Muscle layer of duodenum (tissue), 2 donors: Measurements from ENCODE around the gene NTHL1.

Experiments used
- H3K27ac ChIP-seq: one replicate; pipeline ENCODE4 v1.7.0; 2013; ENCODE audit warnings: mild to moderate bottlenecking, low read length
- H3K27me3 ChIP-seq: one replicate; pipeline ENCODE4 v1.7.0; 2013; ENCODE audit warnings: low read depth, mild to moderate bottlenecking, control low read depth, low read length
- H3K36me3 ChIP-seq, 2 donors: one replicate each; pipeline ENCODE4 v1.7.0; 2013; ENCODE audit warnings: low read length in 2 of 2, control low read depth in 1 of 2, mild to moderate bottlenecking in 1 of 2; ENCODE audit not compliant: insufficient read depth in 2 of 2, control insufficient read depth in 1 of 2
- H3K4me1 ChIP-seq, 2 donors: one replicate each; pipeline ENCODE4 v1.7.0; 2013; ENCODE audit warnings: low read length in 2 of 2, mild to moderate bottlenecking in 2 of 2, control low read depth in 1 of 2, moderate library complexity in 1 of 2; ENCODE audit not compliant: insufficient read depth in 2 of 2, control insufficient read depth in 1 of 2
- H3K4me3 ChIP-seq, 2 donors: one replicate each; pipeline ENCODE4 v1.7.0; 2013; ENCODE audit warnings: low read length in 2 of 2, low read depth in 1 of 2, mild to moderate bottlenecking in 1 of 2
- H3K9me3 ChIP-seq, 2 donors: one replicate each; pipeline ENCODE4 v1.7.0; 2013; ENCODE audit warnings: low read length in 2 of 2, control low read depth in 1 of 2, mild to moderate bottlenecking in 1 of 2; ENCODE audit not compliant: control insufficient read depth in 1 of 2
- donor health status: healthy.

Gene NTHL1

GRCh38 chr16:2089706-2090480 is 42.3 kb upstream of the NTHL1 start:
- Histone ChIP-seq H3K4me3 (no peak overlapping the region), H3K27ac (no peak overlapping the region), H3K36me3 (peaks cover 9 to 93% of the 10 kb centered on the region in 2 donors), H3K4me1 (peaks cover 0 to 17% of the 10 kb centered on the region in 2 donors), H3K27me3 (no peaks in the 10 kb centered on the region), H3K9me3 (no peaks in the 10 kb centered on the region)

GRCh38 chr16:2088759-2089358 is 41.2 kb upstream of the NTHL1 start:
- Histone ChIP-seq H3K4me1 (peaks cover 0 to 19% of the 10 kb centered on the region in 2 donors), H3K36me3 (peaks cover 0 to 89% of the 10 kb centered on the region in 2 donors), H3K27ac (no peak overlapping the region), H3K4me3 (no peak overlapping the region), H3K27me3 (no peaks in the 10 kb centered on the region), H3K9me3 (no peaks in the 10 kb centered on the region)

DNA sequence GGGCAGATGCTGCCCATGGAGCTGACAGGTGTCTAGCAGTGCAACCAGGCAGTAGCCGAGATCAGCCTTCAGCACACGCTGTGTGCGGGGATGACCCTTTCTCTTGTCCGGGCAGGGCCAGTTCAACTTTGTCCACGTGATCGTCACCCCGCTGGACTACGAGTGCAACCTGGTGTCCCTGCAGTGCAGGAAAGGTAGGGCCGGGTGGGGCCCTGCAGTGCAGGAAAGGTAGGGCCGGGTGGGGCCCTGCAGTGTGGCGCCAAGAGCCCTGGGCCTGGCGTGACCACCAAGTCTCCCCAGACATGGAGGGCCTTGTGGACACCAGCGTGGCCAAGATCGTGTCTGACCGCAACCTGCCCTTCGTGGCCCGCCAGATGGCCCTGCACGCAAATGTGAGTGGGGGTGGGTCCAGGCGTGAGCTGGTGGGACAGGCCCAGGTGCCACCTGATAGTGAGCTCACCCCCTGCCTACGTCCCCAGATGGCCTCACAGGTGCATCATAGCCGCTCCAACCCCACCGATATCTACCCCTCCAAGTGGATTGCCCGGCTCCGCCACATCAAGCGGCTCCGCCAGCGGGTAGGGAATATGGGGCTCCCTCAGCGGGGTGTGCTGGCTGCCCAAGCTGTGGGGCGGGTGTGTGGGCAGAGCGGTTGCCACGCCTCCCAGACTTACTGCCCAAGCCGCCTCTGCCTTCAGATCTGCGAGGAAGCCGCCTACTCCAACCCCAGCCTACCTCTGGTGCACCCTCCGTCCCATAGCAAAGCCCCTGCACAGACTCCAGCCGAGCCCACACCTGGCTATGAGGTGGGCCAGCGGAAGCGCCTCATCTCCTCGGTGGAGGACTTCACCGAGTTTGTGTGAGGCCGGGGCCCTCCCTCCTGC is 40.4 kb upstream of the NTHL1 start:
- Histone ChIP-seq H3K27ac (no peak overlapping the region), H3K36me3 (peaks cover 0 to 88% of the 10 kb centered on the region in 2 donors), H3K4me3 (no peak overlapping the region), H3K27me3 (no peaks in the 10 kb centered on the region), H3K9me3 (no peaks in the 10 kb centered on the region), H3K4me1 (peaks cover 0 to 27% of the 10 kb centered on the region in 2 donors)

DNA sequence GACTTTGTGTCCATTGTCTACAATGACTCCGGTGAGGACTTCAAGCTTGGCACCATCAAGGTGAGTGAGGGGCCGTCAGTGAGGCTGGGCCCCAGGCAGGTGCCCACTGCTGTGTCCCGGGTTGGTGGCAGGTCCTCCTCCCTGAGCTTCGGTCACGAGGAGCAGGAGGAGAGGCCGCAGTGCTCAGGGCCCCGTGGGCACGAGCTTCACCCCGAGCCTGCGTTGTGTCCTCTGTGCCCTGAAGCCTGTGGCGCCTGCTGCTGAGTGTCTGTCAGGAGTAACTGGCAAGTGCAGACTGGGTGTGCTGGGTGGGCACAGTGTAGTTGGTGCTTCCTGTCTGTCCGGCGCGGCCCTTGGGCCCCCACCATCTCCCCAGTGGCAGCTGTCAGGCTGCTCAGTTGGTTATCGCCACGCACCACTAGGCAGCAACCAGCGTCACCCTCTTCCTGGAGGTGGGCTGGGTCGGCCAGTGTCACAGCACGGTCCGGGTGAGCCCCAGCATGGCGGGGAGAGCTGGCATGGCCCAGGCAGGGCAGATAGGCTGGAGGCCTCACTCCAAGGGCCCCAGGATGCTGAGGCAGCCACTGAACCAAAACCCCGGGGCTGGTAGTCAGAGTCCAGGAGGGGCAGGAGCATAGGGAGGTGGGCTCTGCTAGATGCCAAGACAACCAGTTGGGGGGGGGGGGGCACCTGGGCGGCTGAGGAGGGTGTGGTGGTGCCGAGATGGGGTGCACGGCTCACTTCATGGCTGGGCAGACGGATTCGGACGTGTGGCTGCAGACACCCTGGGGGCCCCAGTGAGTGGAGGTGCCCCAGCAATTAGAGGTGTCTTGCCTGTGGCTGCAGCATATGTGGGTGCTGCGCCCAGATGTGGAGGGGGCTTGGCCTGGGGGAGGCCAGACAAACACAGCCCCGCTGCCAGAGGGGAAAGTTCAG is 39.4 kb upstream of the NTHL1 start:
- H3K27me3 ChIP-seq, result no peaks in the 10 kb centered on the region
- no peaks in the 10 kb centered on the region for H3K9me3 ChIP-seq
- H3K4me1 ChIP-seq, result peaks cover 0 to 27% of the 10 kb centered on the region in 2 donors
- no peak overlapping the region for H3K4me3 ChIP-seq
- peaks cover 0 to 88% of the 10 kb centered on the region in 2 donors for H3K36me3 ChIP-seq
- H3K27ac ChIP-seq, result no peak overlapping the region

DNA sequence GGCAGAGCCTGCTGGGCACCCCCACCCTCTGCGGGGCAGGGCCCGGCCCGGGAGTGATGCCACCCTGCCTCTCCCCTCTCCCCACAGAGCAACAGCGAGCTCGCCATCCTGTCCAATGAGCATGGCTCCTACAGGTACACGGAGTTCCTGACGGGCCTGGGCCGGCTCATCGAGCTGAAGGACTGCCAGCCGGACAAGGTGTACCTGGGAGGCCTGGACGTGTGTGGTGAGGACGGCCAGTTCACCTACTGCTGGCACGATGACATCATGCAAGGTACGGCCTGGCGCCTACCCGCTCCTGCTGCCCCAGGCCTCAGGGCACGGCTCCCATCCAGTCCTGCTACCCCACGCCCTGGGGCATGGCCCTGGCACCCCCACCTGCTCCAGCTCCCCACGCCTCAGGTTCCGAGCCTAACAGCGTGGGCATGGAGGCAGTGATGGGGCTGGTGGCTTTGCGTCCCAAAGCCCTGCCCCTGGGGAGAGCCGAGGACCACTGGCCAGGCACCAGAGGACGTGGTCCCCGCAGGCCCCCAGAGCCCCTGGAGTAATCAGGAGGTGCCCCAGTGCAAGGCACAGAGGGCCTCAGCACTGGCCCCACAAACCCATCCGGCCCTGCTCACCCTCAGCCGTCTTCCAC is 38.6 kb upstream of the NTHL1 start:
- Histone ChIP-seq H3K36me3 (peaks cover 0 to 90% of the 10 kb centered on the region in 2 donors), H3K4me3 (no peak overlapping the region), H3K27ac (no peak overlapping the region)

GRCh38 chr16:2085669-2086068 is 38.0 kb upstream of the NTHL1 start:
- Histone ChIP-seq H3K36me3 (peaks cover 0 to 93% of the 10 kb centered on the region in 2 donors), H3K4me3 (no peak overlapping the region), H3K27me3 (no peaks in the 10 kb centered on the region), H3K9me3 (no peaks in the 10 kb centered on the region), H3K4me1 (peaks cover 0 to 29% of the 10 kb centered on the region in 2 donors), H3K27ac (no peak overlapping the region)

More for the DNA sequence above, 38.6 kb upstream of the NTHL1 start:
- no peaks in the 10 kb centered on the region for H3K27me3 ChIP-seq
- peaks cover 0 to 27% of the 10 kb centered on the region in 2 donors for H3K4me1 ChIP-seq
- no peaks in the 10 kb centered on the region for H3K9me3 ChIP-seq

- Histone ChIP-seq H3K4me1 (peaks cover 0 to 29% of the 10 kb centered on the region in 2 donors), H3K27ac (no peak overlapping the region)
Observed at GRCh38 chr16:2084895-2085625, 37.4 kb upstream of the NTHL1 start.

DNA sequence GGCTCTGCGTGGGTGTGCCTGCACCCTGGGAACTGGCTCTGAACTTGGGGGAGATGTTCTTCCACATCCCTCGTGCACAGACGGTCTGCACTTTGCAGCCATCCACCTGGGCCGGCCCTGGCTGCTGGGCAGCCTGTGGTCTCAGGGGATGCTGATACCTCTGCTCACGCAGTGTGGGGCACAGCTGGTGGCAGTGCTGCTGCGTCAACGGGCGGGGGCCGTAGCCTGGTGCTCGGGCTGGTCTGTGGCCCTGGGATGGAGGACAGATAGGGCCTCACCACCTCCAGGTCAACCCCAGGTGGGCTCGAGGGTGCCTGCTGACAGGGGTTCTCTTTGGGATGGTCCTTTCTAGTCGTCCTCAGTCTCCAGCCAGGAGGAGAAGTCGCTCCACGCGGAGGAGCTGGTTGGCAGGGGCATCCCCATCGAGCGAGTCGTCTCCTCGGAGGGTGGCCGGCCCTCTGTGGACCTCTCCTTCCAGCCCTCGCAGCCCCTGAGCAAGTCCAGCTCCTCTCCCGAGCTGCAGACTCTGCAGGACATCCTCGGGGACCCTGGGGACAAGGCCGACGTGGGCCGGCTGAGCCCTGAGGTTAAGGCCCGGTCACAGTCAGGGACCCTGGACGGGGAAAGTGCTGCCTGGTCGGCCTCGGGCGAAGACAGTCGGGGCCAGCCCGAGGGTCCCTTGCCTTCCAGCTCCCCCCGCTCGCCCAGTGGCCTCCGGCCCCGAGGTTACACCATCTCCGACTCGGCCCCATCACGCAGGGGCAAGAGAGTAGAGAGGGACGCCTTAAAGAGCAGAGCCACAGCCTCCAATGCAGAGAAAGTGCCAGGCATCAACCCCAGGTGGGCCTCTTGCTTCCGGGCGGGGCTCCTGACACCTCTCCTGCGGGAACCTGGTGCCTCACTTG is 36.5 kb upstream of the NTHL1 start:
- peaks cover 0 to 29% of the 10 kb centered on the region in 2 donors for H3K4me1 ChIP-seq
- H3K9me3 ChIP-seq, result no peaks in the 10 kb centered on the region
- peaks cover 0 to 92% of the 10 kb centered on the region in 2 donors for H3K36me3 ChIP-seq
- no peak overlapping the region for H3K27ac ChIP-seq
- no peaks in the 10 kb centered on the region for H3K27me3 ChIP-seq
- no peak overlapping the region for H3K4me3 ChIP-seq

More at GRCh38 chr16:2084895-2085625, 37.4 kb upstream of the NTHL1 start:
- no peaks in the 10 kb centered on the region for H3K9me3 ChIP-seq
- peaks cover 0 to 92% of the 10 kb centered on the region in 2 donors for H3K36me3 ChIP-seq
- H3K27me3 ChIP-seq, result no peaks in the 10 kb centered on the region
- H3K4me3 ChIP-seq, result no peak overlapping the region

DNA sequence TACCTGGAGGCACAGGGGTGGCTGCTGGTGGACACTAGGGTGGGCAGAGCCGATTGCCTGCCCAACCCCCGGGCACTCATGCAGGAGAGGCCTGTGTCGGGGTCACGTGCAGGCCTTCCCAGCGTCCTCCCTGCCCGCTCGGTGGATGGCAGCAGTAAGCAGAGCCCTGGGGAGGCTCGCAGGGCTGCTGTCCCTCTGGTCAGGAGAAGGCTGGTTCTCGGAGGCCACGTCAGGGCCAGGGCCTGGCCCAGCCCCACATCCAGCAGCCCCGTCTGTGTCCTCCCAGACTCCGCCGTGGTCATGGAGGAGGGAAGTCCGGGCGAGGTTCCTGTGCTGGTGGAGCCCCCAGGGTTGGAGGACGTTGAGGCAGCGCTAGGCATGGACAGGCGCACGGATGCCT is 35.8 kb upstream of the NTHL1 start:
- Histone ChIP-seq H3K27ac (no peak overlapping the region), H3K36me3 (peaks cover 0 to 92% of the 10 kb centered on the region in 2 donors)

More for the DNA sequence above, 35.8 kb upstream of the NTHL1 start:
- Histone ChIP-seq H3K27me3 (no peaks in the 10 kb centered on the region), H3K4me1 (peaks cover 0 to 29% of the 10 kb centered on the region in 2 donors), H3K4me3 (no peak overlapping the region), H3K9me3 (no peaks in the 10 kb centered on the region)
